TTC549 (cell line): ENCODE measurements around the gene ACAA1.
"Not testable (repeated sequence)": the region's sequence is repeated elsewhere in the genome, so short reads cannot be mapped to it uniquely, and the experiment has no call there.

Source experiments
- FAIRE-seq: peaks from 2 replicates; lab custom pipeline; 2012; peaks lifted over from hg19 to GRCh38; lab: Jason Lieb, UNC

The ACAA1 gene

GRCh38 chr3:38101811-38102443 lies 35.0 kb downstream of the ACAA1 start:
- FAIRE-seq = no peak

GRCh38 chr3:38100498-38100897 lies 36.4 kb downstream of the ACAA1 start:
- FAIRE-seq = no peak

DNA sequence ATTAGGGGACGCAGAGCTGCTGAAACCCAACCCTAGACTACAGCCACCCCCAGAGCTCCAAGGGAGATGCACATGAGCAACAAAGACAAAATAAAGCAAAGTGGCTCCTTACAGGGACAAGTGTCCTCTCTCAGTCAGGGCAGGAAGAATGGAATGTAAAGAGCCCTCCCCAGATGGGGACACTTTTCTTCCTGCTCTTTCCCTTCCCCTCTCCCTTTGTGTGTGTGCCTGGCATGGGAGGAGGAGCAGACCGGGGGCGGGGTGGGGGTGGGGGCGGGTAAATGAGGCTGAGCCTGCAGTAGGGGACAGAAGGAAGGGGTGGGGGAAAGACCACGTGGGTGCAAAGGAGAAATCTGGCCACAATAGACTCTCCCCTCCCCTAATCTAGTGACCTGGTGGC lies 37.4 kb downstream of the ACAA1 start:
- no peak for FAIRE-seq

DNA sequence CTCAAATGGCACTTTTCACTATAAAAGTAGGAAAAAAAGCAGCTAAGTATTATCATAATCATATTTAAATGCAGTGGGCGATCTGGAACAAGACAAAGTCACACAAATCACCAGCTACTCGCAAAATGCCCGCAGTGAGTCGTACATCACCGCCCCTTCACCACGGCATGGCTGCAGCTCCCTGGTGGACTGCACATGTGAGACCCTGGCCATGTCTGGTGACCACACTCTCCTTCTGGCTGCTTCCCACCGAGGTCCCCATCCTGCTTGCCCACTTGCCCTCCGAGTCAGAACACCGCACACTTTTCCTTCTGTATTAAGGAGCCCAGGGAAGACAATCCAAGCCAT lies 38.6 kb downstream of the ACAA1 start:
- no peak for FAIRE-seq

GRCh38 chr3:38097446-38098375 lies 39.2 kb downstream of the ACAA1 start:
- no peak for FAIRE-seq

GRCh38 chr3:38095669-38096483 lies 41.1 kb downstream of the ACAA1 start:
- no peak for FAIRE-seq

DNA sequence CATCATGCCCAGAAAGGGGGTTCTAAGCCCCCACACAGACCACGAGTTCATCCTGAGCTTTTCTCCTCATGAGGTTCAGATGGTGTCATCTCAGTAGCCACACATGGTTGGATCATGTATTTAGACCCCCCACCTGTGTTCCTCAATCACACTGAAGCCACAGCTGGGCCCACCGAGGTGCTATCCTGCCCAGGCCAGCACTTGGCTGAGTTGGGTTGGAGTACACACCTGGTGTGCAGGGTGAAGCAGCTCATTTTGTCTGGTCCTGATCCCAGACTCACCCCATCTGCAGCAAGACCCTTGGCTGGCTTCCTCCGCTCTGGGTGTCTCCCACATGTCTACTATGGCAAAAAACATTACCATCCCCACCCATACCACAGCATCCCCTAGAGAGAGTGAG lies 41.9 kb downstream of the ACAA1 start:
- FAIRE-seq = no peak

DNA sequence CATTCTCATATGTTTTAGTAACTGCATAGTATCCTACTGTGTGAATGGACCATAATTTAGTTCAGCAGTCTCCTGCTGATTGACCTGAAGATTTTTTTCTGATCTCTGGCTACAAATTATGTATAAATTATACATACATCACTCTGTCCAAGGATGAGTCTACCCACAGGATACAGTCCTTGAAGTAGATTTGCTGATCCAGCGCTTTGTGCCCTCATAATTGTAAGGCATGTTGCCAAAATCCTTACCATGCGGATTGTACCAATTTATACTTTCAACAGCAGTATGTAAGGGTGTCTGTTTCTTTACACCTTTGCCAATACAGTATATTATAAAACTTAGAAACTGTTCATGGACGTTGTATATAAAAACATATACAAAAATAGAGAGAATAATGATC lies 46.5 kb downstream of the ACAA1 start:
- FAIRE-seq = no peak

DNA sequence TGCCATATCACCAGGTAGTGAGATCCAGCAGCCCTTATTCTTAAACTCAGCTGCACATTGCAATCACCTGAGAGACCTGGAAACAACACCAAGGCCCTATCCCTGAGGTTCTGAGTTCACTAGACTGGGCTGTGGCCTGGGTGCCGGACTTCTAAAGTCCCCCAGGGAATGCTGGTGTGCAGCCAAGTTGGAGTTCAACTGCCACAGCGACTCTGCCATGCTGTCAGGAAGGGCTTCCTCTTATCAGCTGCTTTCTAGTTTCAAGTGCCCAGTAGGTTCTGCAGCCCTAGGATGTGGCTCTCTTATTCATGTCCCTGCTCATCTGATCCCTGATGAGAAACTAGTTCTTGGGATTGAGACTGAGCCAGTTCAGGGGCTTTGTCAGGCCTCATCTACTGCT lies 47.8 kb downstream of the ACAA1 start:
- no peak for FAIRE-seq

DNA sequence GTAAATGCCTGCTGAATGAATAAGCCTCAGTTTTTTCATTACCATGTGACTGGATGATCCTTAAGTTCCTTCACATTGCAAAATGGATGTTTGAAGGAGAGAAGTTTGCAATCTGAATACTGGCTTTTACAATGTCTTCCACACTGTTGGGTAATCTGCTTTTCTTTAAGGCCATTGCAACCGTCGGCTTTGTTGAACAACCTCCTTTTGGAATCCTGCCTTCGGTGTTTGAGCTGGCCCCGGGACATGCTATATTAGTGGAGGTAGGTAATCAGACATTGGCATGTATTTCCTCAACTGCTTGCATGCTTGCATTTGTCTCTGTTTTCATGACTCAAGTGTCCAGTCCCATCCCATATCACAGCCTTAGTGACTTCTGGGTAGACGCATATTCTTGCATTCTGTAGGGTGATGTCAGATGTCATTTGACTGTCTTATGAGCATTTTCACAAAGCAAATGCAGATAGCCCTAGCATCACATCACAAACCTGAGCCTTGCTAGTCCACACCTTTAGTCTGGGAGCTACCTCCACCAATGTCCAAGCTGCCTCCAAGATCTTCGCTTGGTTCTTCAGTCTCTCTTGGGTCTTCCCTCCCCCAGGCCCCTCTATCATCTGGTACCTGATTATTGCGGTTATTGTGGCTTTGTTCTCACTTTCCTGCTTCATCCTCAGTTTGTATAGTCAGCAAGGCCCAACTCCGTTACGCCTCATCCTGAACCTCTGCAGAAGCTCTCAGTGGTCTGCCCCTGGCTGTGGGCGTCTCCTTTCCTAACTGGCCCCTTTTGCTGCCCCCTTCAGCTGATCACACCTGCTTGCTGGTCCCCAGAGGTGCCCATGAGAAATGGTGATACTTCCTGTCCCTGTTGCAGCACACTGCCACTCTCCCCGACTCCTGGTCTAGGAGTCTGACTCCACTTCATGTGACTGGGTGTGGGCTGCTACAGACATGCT lies 48.5 kb downstream of the ACAA1 start:
- FAIRE-seq = no peak

- FAIRE-seq = not testable (repeated sequence)
Observed at GRCh38 chr3:38087278-38087677, 49.6 kb downstream of the ACAA1 start.

DNA sequence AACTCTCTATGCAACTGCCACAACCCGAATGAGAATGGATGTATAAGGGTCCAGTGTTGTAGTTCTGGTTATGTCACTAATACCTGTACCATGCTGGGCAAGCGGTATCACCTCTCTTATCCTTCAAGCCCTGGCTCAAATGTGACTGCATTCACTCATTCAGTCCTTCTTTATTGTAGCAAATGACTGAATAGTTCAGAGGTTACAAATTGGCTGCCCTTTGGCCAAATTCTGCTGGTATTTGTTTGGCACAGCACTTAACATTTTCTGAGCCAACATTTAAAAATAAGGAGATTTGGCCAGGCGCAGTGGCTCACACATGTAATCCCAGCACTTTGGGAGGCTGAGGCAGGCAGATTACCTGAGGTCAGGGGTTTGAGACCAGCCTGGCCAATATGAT lies 50.4 kb downstream of the ACAA1 start:
- FAIRE-seq = no peak

DNA sequence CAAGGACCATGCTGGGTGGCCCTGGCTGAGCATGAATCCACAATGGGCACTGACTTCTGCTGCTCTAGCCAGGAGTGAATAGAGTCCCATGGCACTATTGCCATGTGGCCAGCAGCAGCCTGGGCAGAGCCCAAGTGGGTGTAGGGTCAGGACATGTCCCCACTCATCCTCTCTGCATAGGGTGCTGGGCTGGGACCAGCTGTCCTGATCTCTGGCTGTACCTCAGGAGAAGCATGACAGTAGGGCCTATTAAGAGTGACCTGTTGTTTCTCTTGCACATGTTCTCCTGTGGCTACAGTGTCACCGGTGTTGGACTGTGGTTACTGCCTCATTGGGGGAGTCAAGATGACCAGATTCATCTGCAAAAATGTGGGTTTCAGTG lies 51.0 kb downstream of the ACAA1 start:
- no peak for FAIRE-seq

DNA sequence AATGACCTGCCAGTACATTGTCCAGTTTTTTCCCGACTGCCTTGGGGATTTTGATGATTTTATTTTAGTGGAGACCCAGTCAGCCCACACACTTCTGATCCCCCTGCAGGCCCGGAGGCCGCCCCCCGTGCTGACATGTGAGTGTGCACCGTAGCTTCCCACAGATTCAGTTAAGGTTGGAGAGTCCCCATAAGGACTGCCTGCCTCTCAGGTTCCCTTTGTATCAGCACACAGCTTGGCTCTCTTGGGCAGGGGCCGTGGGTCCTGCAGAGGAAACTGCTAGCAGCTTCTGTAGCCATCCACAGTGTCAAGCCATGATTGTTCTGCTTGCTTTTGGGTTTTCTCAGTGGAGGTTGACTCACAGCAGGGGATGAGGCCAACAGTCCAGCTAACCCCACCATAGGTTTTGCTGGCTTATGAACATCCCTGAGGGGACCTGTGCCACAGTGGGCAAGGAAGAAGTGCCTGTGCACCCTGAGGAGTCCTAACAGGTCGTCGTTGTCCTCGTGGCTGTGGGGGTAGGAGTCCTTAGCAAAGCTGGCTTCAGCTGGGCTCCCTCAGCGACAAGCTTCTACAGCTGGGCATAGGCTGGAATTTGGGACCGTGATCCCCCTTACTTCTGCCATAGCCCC lies 51.5 kb downstream of the ACAA1 start:
- FAIRE-seq = no peak

- no peak for FAIRE-seq
Observed at GRCh38 chr3:38084334-38085310, 52.3 kb downstream of the ACAA1 start.

- no peak for FAIRE-seq
Observed at GRCh38 chr3:38083871-38084333, 53.0 kb downstream of the ACAA1 start.

- not testable (repeated sequence) for FAIRE-seq
Observed at GRCh38 chr3:38083254-38083653, 53.7 kb downstream of the ACAA1 start.

- not testable (repeated sequence) for FAIRE-seq
Observed at GRCh38 chr3:38082296-38082695, 54.6 kb downstream of the ACAA1 start.

DNA sequence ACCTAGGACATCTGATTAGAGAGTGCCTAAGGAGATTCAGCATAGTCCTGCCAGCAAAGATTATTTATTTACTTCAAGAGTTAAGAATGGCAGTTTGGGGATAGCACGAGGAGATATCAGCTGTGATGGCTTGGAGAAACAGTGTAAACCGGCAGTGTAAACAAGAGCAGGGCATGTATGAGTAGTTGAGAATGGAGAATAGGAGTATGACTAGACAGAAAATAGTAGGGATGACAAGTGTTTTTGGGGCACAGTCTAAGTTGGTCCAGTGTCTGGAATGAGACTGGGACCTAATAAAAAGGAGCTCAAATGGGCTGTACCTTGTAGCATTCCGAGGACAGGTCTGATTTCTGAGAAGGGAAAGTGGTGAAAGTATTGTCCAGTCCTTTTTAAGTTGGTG lies 59.9 kb downstream of the ACAA1 start:
- not testable (repeated sequence) for FAIRE-seq
